Hepatocyte (in vitro differentiated cells): ENCODE data around the gene SORBS2. TPM values are rescaled to one million over a fixed set of nuclear protein-coding genes. Genes with fewer than 3 reads are reported as not detected.

Experiments used
- DNase-seq: peaks from one replicate; pipeline ENCODE4 v3.0.0-alpha.2; 2016; ENCODE audit warnings: low spot score
- H2AFZ ChIP-seq: fragments of 200-600 bp; sonication (generic); 2 replicates; pipeline ENCODE4 v1.6.0; 2016; ENCODE audit warnings: antibody characterized with exemption, mild to moderate bottlenecking
- H3K27ac ChIP-seq: fragments of 200-600 bp; sonication (generic); 2 replicates; pipeline ENCODE4 v1.5.1; 2016; ENCODE audit warnings: mild to moderate bottlenecking
- H3K27me3 ChIP-seq: fragments of 200-600 bp; sonication (generic); 2 replicates; pipeline ENCODE4 v1.6.1; 2016
- H3K36me3 ChIP-seq: fragments of 200-600 bp; sonication (generic); replicated peaks from 2 replicates; pipeline ENCODE4 v1.5.1; 2016; ENCODE audit warnings: low read depth; ENCODE audit not compliant: insufficient read depth
- H3K4me1 ChIP-seq: fragments of 200-600 bp; sonication (generic); 2 replicates; pipeline ENCODE4 v1.5.1; 2016; ENCODE audit warnings: mild to moderate bottlenecking, moderate library complexity; ENCODE audit not compliant: insufficient read depth
- H3K4me2 ChIP-seq: fragments of 200-600 bp; sonication (generic); 2 replicates; pipeline ENCODE4 v1.6.0; 2016
- H3K4me3 ChIP-seq: fragments of 200-600 bp; sonication (generic); 2 replicates; pipeline ENCODE4 v1.5.1; 2016; ENCODE audit warnings: mild to moderate bottlenecking
- H3K79me2 ChIP-seq: fragments of 200-600 bp; sonication (generic); 2 replicates; pipeline ENCODE4 v1.6.0; 2017; ENCODE audit warnings: mild to moderate bottlenecking
- H3K9me2 ChIP-seq: fragments of 200-600 bp; sonication (generic); replicated peaks from 2 replicates; pipeline ENCODE4 v1.6.0; 2017; ENCODE audit warnings: mild to moderate bottlenecking; ENCODE audit not compliant: insufficient read depth
- H3K9me3 ChIP-seq: fragments of 200-600 bp; sonication (generic); 2 replicates; pipeline ENCODE4 v1.5.1; 2016; ENCODE audit warnings: low read depth, mild to moderate bottlenecking
- H4K20me1 ChIP-seq: fragments of 200-600 bp; sonication (generic); 2 replicates; pipeline ENCODE4 v1.6.0; 2016; ENCODE audit warnings: mild to moderate bottlenecking; ENCODE audit not compliant: insufficient read depth, poor library complexity, severe bottlenecking
- EZH2 ChIP-seq: fragments of 200-600 bp; sonication (generic); IDR thresholded peaks from 2 replicates; pipeline ENCODE4 v1.6.1; 2016; ENCODE audit warnings: antibody characterized with exemption, mild to moderate bottlenecking, borderline replicate concordance
- EZH2phosphoT487 ChIP-seq: fragments of 200-600 bp; sonication (generic); IDR thresholded peaks from one replicate; pipeline ENCODE4 v1.6.1; 2018; ENCODE audit warnings: antibody characterized with exemption, mild to moderate bottlenecking, low read depth, moderate library complexity; ENCODE audit not compliant: unreplicated experiment, severe bottlenecking
- WGBS: methylation state at CpG from one replicate; pipeline ENCODE4 v1.1.6; 2016; ENCODE audit warnings: low lambda C conversion rate; ENCODE audit errors: missing lambda C conversion rate; 5-methylcytosine and 5-hydroxymethylcytosine counted together
- polyA plus RNA-seq: library from polyadenylated mRNA; unstranded; fragments of >200 nt; fragmentation: Nextera tagmentation; extraction: Ambion mirVana; gene quantifications from 2 replicates; pipeline ENCODE4 v1.2.1, GENCODE V29; 2016
- total RNA-seq: library from RNA; depleted of rRNA; stranded (reverse); fragments of >200 nt; gene quantifications from 2 replicates; pipeline ENCODE4 v1.2.3, GENCODE V29; 2014
- TF ChIP-seq, protein P1 (sequence below): fragments of 200-600 bp; sonication (generic); IDR thresholded peaks from 2 replicates; pipeline ENCODE4 v1.5.1; 2016; ENCODE audit warnings: antibody characterized with exemption, mild to moderate bottlenecking; ENCODE audit not compliant: poor library complexity

SORBS2 gene
- total and polyA plus RNA-seq, 2 experiments from 2014 or later: 43.4 to 52.1 TPM

DNA sequence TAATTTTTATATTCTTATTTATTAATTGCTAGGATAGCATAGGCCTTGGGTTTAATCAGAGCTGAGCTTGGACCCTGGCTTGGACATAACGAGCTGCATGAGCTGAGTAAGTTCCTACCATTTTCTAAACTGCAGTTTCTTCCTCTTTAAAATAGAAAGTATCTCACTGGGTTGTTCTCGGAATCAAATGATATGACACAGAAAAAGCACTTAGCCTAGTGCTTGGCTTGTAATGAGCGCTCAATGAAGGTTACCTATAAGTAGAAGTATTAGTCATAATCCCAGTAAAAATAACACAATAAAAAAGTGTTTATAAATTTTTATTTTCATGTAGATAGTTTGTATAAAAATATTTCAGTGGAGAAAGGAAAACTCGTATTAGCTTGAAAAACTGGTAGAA, 163.4 kb downstream of the SORBS2 start:
- Histone ChIP-seq H2AFZ (no peak overlapping the region), H3K9me3 (no peaks in the 10 kb centered on the region), H3K9me2 (no peaks in the 10 kb centered on the region), H3K4me2 (no peak overlapping the region), H3K27ac (no peak overlapping the region), H3K4me3 (no peak overlapping the region), H3K79me2 (no peaks in the 10 kb centered on the region), H4K20me1 (no peaks in the 10 kb centered on the region), H3K4me1 (peaks cover 6% of the 10 kb centered on the region), H3K36me3 (no peaks in the 10 kb centered on the region), H3K27me3 (no peaks in the 10 kb centered on the region)
- TF ChIP-seq, protein P1, sequence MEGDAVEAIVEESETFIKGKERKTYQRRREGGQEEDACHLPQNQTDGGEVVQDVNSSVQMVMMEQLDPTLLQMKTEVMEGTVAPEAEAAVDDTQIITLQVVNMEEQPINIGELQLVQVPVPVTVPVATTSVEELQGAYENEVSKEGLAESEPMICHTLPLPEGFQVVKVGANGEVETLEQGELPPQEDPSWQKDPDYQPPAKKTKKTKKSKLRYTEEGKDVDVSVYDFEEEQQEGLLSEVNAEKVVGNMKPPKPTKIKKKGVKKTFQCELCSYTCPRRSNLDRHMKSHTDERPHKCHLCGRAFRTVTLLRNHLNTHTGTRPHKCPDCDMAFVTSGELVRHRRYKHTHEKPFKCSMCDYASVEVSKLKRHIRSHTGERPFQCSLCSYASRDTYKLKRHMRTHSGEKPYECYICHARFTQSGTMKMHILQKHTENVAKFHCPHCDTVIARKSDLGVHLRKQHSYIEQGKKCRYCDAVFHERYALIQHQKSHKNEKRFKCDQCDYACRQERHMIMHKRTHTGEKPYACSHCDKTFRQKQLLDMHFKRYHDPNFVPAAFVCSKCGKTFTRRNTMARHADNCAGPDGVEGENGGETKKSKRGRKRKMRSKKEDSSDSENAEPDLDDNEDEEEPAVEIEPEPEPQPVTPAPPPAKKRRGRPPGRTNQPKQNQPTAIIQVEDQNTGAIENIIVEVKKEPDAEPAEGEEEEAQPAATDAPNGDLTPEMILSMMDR: no peak
- 92% methylated on average over 4 of the region's 4 CpGs for WGBS
- no peak for DNase-seq

DNA sequence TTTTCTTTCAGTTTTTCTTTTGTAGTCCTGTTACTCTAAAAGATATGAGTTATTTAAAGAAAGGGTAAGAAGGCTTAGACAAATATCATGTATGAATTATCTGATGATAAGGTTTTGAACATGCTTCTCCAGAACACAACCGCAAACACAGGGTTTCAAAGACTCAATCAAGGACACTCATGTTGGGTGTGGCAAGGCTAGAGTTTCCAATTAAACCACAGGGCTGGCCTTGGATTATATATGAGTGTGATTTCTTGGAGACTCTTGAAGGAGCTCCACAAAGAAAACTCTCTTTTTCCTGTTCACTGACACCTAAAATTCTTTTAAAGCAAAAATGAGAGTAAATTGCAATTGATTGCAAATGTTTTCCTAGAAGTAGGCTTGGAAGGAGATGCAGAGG, 166.6 kb downstream of the SORBS2 start:
- Histone ChIP-seq H3K4me2 (no peak overlapping the region), H3K27me3 (no peaks in the 10 kb centered on the region), H3K27ac (no peak overlapping the region), H4K20me1 (no peaks in the 10 kb centered on the region), H2AFZ (no peak overlapping the region), H3K4me1 (peaks cover 5% of the 10 kb centered on the region), H3K36me3 (no peaks in the 10 kb centered on the region), H3K4me3 (no peak overlapping the region), H3K9me3 (no peaks in the 10 kb centered on the region), H3K9me2 (no peaks in the 10 kb centered on the region), H3K79me2 (no peaks in the 10 kb centered on the region)
- no peak for TF ChIP-seq EZH2
- TF ChIP-seq, protein P1: no peak
- no peak for TF ChIP-seq EZH2phosphoT487
- WGBS: 88% methylated on average over 1 of the region's 1 CpG
- DNase-seq: no peak

DNA sequence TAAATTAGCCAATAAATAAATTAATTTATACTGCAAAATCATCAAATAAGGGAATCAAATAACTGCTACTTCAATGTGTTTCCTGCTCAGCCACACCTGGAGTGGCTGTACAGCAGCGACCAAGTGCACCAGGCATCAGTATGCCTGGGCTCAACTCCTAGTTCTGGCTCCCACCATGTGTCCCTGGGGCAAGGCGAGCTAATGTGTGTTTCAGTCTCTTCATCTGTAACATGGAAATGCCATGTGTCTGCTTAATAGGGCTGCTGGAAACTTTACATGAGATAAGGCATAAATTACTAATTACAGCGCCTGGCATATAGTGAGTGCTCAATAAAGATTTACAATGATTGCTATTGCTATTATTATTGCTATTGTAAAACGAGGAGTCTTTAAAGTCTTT, 167.6 kb downstream of the SORBS2 start:
- no peak for TF ChIP-seq EZH2phosphoT487
- TF ChIP-seq, protein P1: no peak
- TF ChIP-seq EZH2: no peak
- H3K36me3 ChIP-seq: no peaks in the 10 kb centered on the region
- H3K9me3 ChIP-seq: no peaks in the 10 kb centered on the region
- H3K79me2 ChIP-seq: no peaks in the 10 kb centered on the region
- no peak overlapping the region for H3K4me3 ChIP-seq
- no peak overlapping the region for H2AFZ ChIP-seq
- peaks cover 5% of the 10 kb centered on the region for H3K4me1 ChIP-seq
- no peaks in the 10 kb centered on the region for H4K20me1 ChIP-seq
- no peaks in the 10 kb centered on the region for H3K27me3 ChIP-seq
- no peak overlapping the region for H3K27ac ChIP-seq
- no peaks in the 10 kb centered on the region for H3K9me2 ChIP-seq
- no peak overlapping the region for H3K4me2 ChIP-seq
- WGBS: 87% methylated on average over 4 of the region's 4 CpGs
- no peak for DNase-seq

DNA sequence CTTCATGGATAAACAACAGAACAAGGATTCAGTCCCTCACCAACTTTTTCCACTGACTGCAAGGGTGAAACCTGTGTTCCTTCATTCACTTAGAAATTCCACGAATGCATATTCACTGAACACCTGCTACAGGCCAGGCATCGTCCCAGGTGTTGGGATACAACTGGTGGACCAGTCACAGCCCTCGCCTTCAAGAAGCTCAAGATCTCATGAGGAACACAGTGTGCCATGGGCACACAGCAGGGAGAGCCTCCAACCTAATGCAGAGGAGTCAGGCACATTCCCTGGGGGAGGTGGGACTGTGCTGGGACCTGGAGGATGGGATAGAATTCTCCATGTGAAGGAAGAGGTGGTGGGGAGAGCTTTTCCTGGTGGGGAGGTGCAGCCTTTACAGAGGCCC, 169.1 kb downstream of the SORBS2 start:
- Histone ChIP-seq H3K27ac (no peak overlapping the region), H3K79me2 (no peaks in the 10 kb centered on the region), H3K27me3 (no peaks in the 10 kb centered on the region), H3K9me3 (no peaks in the 10 kb centered on the region), H4K20me1 (no peaks in the 10 kb centered on the region), H3K9me2 (no peaks in the 10 kb centered on the region), H3K36me3 (no peaks in the 10 kb centered on the region), H3K4me3 (no peak overlapping the region), H2AFZ (no peak overlapping the region), H3K4me1 (peaks cover 5% of the 10 kb centered on the region), H3K4me2 (no peak overlapping the region)
- TF ChIP-seq EZH2: no peak
- TF ChIP-seq EZH2phosphoT487: no peak
- TF ChIP-seq, protein P1: no peak
- no peak for DNase-seq
- WGBS: 92% methylated on average over 3 of the region's 3 CpGs
